ENCODE measurements around the gene PCYT2. TPM values are rescaled to one million over a fixed set of nuclear protein-coding genes. Genes with fewer than 3 reads are reported as not detected.

PCYT2 gene
- total and polyA plus RNA-seq, 10 of the 15 experiments (the other 5 are each of a cell fraction or from before 2014, with no cell fraction given): 0.63 to 72.0 (median 45.0) TPM

DNA sequence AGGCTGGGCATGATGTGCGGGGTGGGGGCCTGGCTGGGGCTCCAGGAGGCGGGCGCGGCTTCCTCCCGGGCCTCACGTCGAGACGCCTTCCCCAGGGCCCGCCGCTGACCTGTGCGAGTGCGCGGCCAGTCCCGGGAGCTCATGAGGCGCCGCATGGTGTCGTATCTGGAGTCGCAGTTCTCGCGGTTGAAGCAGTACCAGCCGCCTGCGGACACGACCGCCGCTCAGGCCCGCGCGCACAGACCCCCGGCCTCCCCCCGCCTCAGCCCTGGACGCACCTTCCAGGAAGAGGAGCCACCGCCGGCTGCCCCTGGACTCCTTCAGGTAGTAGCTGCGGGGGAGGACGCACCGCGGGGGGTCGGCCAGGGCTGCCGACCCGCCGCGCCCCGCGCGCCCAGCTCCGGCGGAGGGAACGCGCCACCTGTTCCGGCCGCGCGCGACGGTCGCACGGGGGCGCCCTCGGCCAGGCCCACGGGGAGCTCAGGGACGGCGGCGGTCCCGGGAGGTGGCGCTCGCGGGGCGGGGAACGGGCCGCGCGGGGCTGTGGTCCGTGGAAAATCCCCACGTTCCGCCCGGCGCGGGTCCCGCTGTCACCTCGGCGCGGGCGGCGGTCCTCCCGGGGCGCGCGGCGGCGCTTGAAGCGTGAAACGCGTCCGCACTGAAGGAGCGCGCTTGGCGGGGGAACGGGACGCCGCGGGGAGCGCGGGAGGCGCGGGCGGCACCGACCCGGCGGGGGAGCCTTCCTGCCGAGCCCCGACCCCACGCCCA, 48.3 kb upstream of the PCYT2 start (continued):
- TF ChIP-seq, protein P1, sequence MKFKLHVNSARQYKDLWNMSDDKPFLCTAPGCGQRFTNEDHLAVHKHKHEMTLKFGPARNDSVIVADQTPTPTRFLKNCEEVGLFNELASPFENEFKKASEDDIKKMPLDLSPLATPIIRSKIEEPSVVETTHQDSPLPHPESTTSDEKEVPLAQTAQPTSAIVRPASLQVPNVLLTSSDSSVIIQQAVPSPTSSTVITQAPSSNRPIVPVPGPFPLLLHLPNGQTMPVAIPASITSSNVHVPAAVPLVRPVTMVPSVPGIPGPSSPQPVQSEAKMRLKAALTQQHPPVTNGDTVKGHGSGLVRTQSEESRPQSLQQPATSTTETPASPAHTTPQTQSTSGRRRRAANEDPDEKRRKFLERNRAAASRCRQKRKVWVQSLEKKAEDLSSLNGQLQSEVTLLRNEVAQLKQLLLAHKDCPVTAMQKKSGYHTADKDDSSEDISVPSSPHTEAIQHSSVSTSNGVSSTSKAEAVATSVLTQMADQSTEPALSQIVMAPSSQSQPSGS (IDR thresholded peaks at IDR 0.05; ENCODE audit: low read length): no peak
- TF ChIP-seq MTA2 (IDR thresholded peaks at IDR 0.05; ENCODE audit: low read depth): no peak
- TF ChIP-seq EED (IDR thresholded peaks at IDR 0.05; ENCODE audit: low read depth): no peak
- no peak for TF ChIP-seq STAT1 (conservative IDR thresholded peaks at IDR 0.05)
- no peak for TF ChIP-seq IKZF2 (IDR thresholded peaks at IDR 0.05)
- peak; percentile 13 to 74; a peak in 2 of 4 replicates for TF ChIP-seq BHLHE40 (IDR thresholded peaks at IDR 0.05; ENCODE audit: borderline replicate concordance in 1 of 2, low read depth in 2 of 2, low read length in 1 of 2)
- TF ChIP-seq, protein P2, sequence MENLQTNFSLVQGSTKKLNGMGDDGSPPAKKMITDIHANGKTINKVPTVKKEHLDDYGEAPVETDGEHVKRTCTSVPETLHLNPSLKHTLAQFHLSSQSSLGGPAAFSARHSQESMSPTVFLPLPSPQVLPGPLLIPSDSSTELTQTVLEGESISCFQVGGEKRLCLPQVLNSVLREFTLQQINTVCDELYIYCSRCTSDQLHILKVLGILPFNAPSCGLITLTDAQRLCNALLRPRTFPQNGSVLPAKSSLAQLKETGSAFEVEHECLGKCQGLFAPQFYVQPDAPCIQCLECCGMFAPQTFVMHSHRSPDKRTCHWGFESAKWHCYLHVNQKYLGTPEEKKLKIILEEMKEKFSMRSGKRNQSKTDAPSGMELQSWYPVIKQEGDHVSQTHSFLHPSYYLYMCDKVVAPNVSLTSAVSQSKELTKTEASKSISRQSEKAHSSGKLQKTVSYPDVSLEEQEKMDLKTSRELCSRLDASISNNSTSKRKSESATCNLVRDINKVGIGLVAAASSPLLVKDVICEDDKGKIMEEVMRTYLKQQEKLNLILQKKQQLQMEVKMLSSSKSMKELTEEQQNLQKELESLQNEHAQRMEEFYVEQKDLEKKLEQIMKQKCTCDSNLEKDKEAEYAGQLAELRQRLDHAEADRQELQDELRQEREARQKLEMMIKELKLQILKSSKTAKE (IDR thresholded peaks at IDR 0.05; ENCODE audit: low read depth, poor library complexity, severe bottlenecking): no peak
- TF ChIP-seq RAD21 (IDR thresholded peaks at IDR 0.05; ENCODE audit: insufficient read depth, low read depth, low read length): peak; percentile 95
- TF ChIP-seq, protein P3, sequence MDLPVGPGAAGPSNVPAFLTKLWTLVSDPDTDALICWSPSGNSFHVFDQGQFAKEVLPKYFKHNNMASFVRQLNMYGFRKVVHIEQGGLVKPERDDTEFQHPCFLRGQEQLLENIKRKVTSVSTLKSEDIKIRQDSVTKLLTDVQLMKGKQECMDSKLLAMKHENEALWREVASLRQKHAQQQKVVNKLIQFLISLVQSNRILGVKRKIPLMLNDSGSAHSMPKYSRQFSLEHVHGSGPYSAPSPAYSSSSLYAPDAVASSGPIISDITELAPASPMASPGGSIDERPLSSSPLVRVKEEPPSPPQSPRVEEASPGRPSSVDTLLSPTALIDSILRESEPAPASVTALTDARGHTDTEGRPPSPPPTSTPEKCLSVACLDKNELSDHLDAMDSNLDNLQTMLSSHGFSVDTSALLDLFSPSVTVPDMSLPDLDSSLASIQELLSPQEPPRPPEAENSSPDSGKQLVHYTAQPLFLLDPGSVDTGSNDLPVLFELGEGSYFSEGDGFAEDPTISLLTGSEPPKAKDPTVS (IDR thresholded peaks at IDR 0.05; ENCODE audit: low read depth, low read length): no peak
- TF ChIP-seq, protein P4, sequence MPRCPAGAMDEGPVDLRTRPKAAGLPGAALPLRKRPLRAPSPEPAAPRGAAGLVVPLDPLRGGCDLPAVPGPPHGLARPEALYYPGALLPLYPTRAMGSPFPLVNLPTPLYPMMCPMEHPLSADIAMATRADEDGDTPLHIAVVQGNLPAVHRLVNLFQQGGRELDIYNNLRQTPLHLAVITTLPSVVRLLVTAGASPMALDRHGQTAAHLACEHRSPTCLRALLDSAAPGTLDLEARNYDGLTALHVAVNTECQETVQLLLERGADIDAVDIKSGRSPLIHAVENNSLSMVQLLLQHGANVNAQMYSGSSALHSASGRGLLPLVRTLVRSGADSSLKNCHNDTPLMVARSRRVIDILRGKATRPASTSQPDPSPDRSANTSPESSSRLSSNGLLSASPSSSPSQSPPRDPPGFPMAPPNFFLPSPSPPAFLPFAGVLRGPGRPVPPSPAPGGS (IDR thresholded peaks at IDR 0.05; ENCODE audit: borderline replicate concordance, insufficient read depth, low read depth, low read length, poor library complexity, severe bottlenecking): no peak
- no peak for TF ChIP-seq HDGF (IDR thresholded peaks at IDR 0.05)
- TF ChIP-seq, protein P5, sequence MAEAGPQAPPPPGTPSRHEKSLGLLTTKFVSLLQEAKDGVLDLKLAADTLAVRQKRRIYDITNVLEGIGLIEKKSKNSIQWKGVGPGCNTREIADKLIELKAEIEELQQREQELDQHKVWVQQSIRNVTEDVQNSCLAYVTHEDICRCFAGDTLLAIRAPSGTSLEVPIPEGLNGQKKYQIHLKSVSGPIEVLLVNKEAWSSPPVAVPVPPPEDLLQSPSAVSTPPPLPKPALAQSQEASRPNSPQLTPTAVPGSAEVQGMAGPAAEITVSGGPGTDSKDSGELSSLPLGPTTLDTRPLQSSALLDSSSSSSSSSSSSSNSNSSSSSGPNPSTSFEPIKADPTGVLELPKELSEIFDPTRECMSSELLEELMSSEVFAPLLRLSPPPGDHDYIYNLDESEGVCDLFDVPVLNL (IDR thresholded peaks at IDR 0.05; ENCODE audit: low read depth, low read length): no peak
- no peak for TF ChIP-seq FOS (IDR thresholded peaks at IDR 0.05; ENCODE audit: borderline replicate concordance, extremely low read depth, insufficient read length)
- TF ChIP-seq RFX5 (IDR thresholded peaks at IDR 0.05; ENCODE audit: low read depth, low read length): no peak
- no peak for TF ChIP-seq MXI1 (IDR thresholded peaks at IDR 0.05; ENCODE audit: low read depth, low read length)
- TF ChIP-seq ZNF217 (IDR thresholded peaks at IDR 0.05): no peak
- no peak for TF ChIP-seq IRF4 (IDR thresholded peaks at IDR 0.05; ENCODE audit: low read depth, low read length)
- TF ChIP-seq BMI1 (IDR thresholded peaks at IDR 0.05; ENCODE audit: borderline replicate concordance): no peak
- 0 out of 2 replicates have a peak, but pooled peaks have one; percentile 43 for TF ChIP-seq MEF2A (IDR thresholded peaks at IDR 0.05; ENCODE audit: insufficient read depth, low read depth, low read length)
- TF ChIP-seq RB1 (IDR thresholded peaks at IDR 0.05; ENCODE audit: borderline replicate concordance): peak; percentile 92; the same call in 1 of the 2 replicates
- TF ChIP-seq SUZ12 (IDR thresholded peaks at IDR 0.05; ENCODE audit: unreplicated experiment): no peak

All from GM12878 (cell line).